ENCODE results near the gene RAD51AP1.

DNA sequence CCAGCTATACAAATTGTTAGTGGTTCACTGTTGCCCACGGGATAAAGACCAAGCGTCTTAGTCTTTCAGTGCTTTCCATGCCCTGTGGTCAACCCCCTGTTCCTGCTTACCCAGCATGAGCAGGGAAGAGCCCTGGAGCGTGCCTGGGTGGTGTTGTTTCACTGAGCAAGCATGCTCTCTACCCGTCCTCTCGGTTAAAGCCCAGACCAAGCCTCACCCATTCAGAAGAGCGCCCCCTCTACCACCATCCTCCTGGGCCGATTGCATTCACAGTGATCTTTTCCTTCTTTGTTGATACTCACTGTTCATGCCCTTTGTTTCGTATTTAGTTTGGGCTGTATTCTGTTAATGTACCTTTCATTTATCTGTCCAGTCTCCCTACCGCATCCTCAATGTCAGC, 48.4 kb downstream of the RAD51AP1 start:
- TF ChIP-seq CTCF (IDR thresholded peaks at IDR 0.05; ENCODE audit: insufficient read depth, low read length): no peak
- no peak for TF ChIP-seq POLR2AphosphoS5 (IDR thresholded peaks at IDR 0.05; ENCODE audit: low read depth)
- no peak for TF ChIP-seq REST (IDR thresholded peaks at IDR 0.05; ENCODE audit: insufficient replicate concordance, low read depth)

Data from HL-60 (cell line).